GM18498 (cell line): ENCODE measurements around the gene ADAM8.
A peak's percentile ranks its signal among the peaks of the same experiment; 100 is the strongest.

Experiments
- ATAC-seq: cut with Tn5 transposase; IDR thresholded peaks from one replicate; pipeline ENCODE4 v1.9.1; 2021; ENCODE audit warnings: mild to moderate bottlenecking, moderate library complexity; ENCODE audit not compliant: unreplicated experiment

The ADAM8 gene

GRCh38 chr10:133252223-133252552 lies 24.5 kb downstream of the ADAM8 start:
- no peak for ATAC-seq

GRCh38 chr10:133251388-133252222 lies 25.1 kb downstream of the ADAM8 start:
- no peak for ATAC-seq

- ATAC-seq = no peak
Observed at GRCh38 chr10:133249975-133250754, 26.5 kb downstream of the ADAM8 start.

GRCh38 chr10:133249094-133249780 lies 27.4 kb downstream of the ADAM8 start:
- ATAC-seq = no peak

GRCh38 chr10:133248334-133248715 lies 28.3 kb downstream of the ADAM8 start:
- ATAC-seq = no peak

- ATAC-seq = no peak
Observed at GRCh38 chr10:133247681-133248333, 28.9 kb downstream of the ADAM8 start.

- ATAC-seq = no peak
Observed at GRCh38 chr10:133246236-133246626, 30.4 kb downstream of the ADAM8 start.

- ATAC-seq = no peak
Observed at GRCh38 chr10:133245439-133246235, 31.0 kb downstream of the ADAM8 start.

GRCh38 chr10:133243593-133243992 lies 33.1 kb downstream of the ADAM8 start:
- no peak for ATAC-seq

- ATAC-seq = no peak
Observed at GRCh38 chr10:133242611-133243356, 33.9 kb downstream of the ADAM8 start.

GRCh38 chr10:133241501-133242205 lies 35.0 kb downstream of the ADAM8 start:
- peak; percentile 65 for ATAC-seq

GRCh38 chr10:133239990-133240389 lies 36.7 kb downstream of the ADAM8 start:
- no peak for ATAC-seq

- ATAC-seq = no peak
Observed at GRCh38 chr10:133238466-133238804, 38.2 kb downstream of the ADAM8 start.

GRCh38 chr10:133237588-133238465 lies 38.8 kb downstream of the ADAM8 start, which contains the start of gene VENTX:
TSS of gene VENTX (plus strand) at chr10:133237855. CDS start at chr10:133237915, 60 bp downstream.
- no peak for ATAC-seq

GRCh38 chr10:133237241-133237587 lies 39.5 kb downstream of the ADAM8 start:
- ATAC-seq = no peak

- no peak for ATAC-seq
Observed at GRCh38 chr10:133236401-133237240, 40.0 kb downstream of the ADAM8 start.

GRCh38 chr10:133235932-133236331 lies 40.7 kb downstream of the ADAM8 start:
- no peak for ATAC-seq
